Natural killer cell (primary cell): ENCODE data around the gene FHIT. TPM values are rescaled to one million over a fixed set of nuclear protein-coding genes. Genes with fewer than 3 reads are reported as not detected.

Experiments
- ATAC-seq, 3 donors: fragments of 150-1000 bp in 2 of 3; fragments of 200-7000 bp in 1 of 3; cut with Tn5 transposase; 1 replicate in 1 of 3; 2 replicates in 2 of 3; pipeline ENCODE4 v1.10.0; 2021; ENCODE audit warnings: mild to moderate bottlenecking in 2 of 3, moderate library complexity in 2 of 3
- DNase-seq, 2 donors: peaks; one replicate each; pipeline versions ENCODE4 v3.0.0 to v3.0.0-alpha.2; 2013 to 2021; ENCODE audit warnings: mixed read lengths in 1 of 2
- H3K27ac ChIP-seq: one replicate; pipeline ENCODE4 v1.5.1; 2013; ENCODE audit warnings: mild to moderate bottlenecking, low read length
- H3K27me3 ChIP-seq: one replicate; pipeline ENCODE4 v1.6.1; 2013; ENCODE audit warnings: low read length; ENCODE audit not compliant: control insufficient read depth, insufficient read depth
- H3K36me3 ChIP-seq: one replicate; pipeline ENCODE4 v1.6.1; 2013; ENCODE audit warnings: low read length; ENCODE audit not compliant: control insufficient read depth, insufficient read depth
- H3K4me1 ChIP-seq: one replicate; pipeline ENCODE4 v1.6.1; 2013; ENCODE audit warnings: low read length; ENCODE audit not compliant: control insufficient read depth, insufficient read depth
- H3K4me3 ChIP-seq: one replicate; pipeline ENCODE4 v1.5.1; 2013; ENCODE audit warnings: low read length
- H3K9me3 ChIP-seq: one replicate; pipeline ENCODE4 v1.6.1; 2013; ENCODE audit warnings: low read length; ENCODE audit not compliant: control insufficient read depth, insufficient read depth
- H3K27ac Mint-ChIP-seq, 2 donors: one replicate each; pipeline ENCODE4 v1.8.0; 2022; ENCODE audit warnings: mild to moderate bottlenecking in 2 of 2, mixed read lengths in 2 of 2, moderate library complexity in 1 of 2
- H3K27me3 Mint-ChIP-seq, 2 donors: one replicate each; pipeline ENCODE4 v1.8.0; 2022; ENCODE audit warnings: low read depth in 2 of 2, mixed read lengths in 2 of 2
- H3K36me3 Mint-ChIP-seq: one replicate; pipeline ENCODE4 v1.8.0; 2022; ENCODE audit warnings: mixed read lengths
- H3K4me1 Mint-ChIP-seq, 2 donors: one replicate each; pipeline ENCODE4 v1.8.0; 2022; ENCODE audit warnings: mixed read lengths in 2 of 2
- H3K4me3 Mint-ChIP-seq: one replicate; pipeline ENCODE4 v1.8.0; 2022; ENCODE audit warnings: mild to moderate bottlenecking, moderate library complexity, mixed read lengths
- H3K9me3 Mint-ChIP-seq, 2 donors: one replicate each; pipeline ENCODE4 v1.8.0; 2022; ENCODE audit warnings: mixed read lengths in 2 of 2
- CTCF ChIP-seq: fragments of 200-600 bp; IDR thresholded peaks from one replicate; pipeline ENCODE4 v1.8.0; 2022; ENCODE audit warnings: antibody characterized with exemption
- WGBS: methylation state at CpG from one replicate; pipeline ENCODE4 v1.1.7; 2013; ENCODE audit warnings: missing lambda C conversion rate; ENCODE audit not compliant: insufficient coverage; 5-methylcytosine and 5-hydroxymethylcytosine counted together
- intact Hi-C: fragments of 100-400 bp; cut with micrococcal nuclease; formaldehyde crosslinking; loops from one replicate; pipeline ENCODE4 v1.14.2; 2022
- total RNA-seq, 4 donors: library from RNA; stranded (reverse); fragments of 120-200 nt in 1 of 4; gene quantifications; one replicate each; pipeline versions ENCODE4 v1.2.3 to v1.2.4, GENCODE V29; 2013 to 2022

Gene FHIT
- total RNA-seq, 3 donors from 2014 or later (not counting 1 experiment from before 2014, with no cell fraction given), result 2.7 to 6.1 (median 3.3) TPM

GRCh38 chr3:59790241-59790640 is 1461.0 kb downstream of the FHIT start:
- no peak for TF ChIP-seq CTCF
- no peak overlapping the region for H3K4me3 ChIP-seq
- H3K4me1 ChIP-seq, result no peaks in the 10 kb centered on the region
- H3K27me3 ChIP-seq, result no peaks in the 10 kb centered on the region
- H3K9me3 Mint-ChIP-seq, result no peaks in the 10 kb centered on the region
- 75% methylated on average over 1 of the region's 1 CpG for WGBS
- no peak overlapping the region for H3K27ac ChIP-seq
- no peaks in the 10 kb centered on the region for H3K9me3 ChIP-seq
- no peak overlapping the region for H3K4me3 Mint-ChIP-seq
- no peaks in the 10 kb centered on the region for H3K27me3 Mint-ChIP-seq
- ATAC-seq (no peak), DNase-seq (no peak)
- H3K36me3 ChIP-seq, result no peaks in the 10 kb centered on the region
- intact Hi-C loops, result no loop called here
- no peak overlapping the region for H3K27ac Mint-ChIP-seq
- H3K4me1 Mint-ChIP-seq, result peaks cover 14 to 17% of the 10 kb centered on the region in 2 donors
- no peaks in the 10 kb centered on the region for H3K36me3 Mint-ChIP-seq

GRCh38 chr3:59788801-59789200 is 1462.5 kb downstream of the FHIT start:
- H3K27me3 ChIP-seq, result no peaks in the 10 kb centered on the region
- H3K36me3 ChIP-seq, result no peaks in the 10 kb centered on the region
- peaks cover 26 to 30% of the 10 kb centered on the region in 2 donors for H3K4me1 Mint-ChIP-seq
- H3K9me3 Mint-ChIP-seq, result no peaks in the 10 kb centered on the region
- no peaks in the 10 kb centered on the region for H3K27me3 Mint-ChIP-seq
- WGBS, result 100% methylated on average over 3 of the region's 4 CpGs
- DNase-seq, result no peak
- no peak overlapping the region for H3K4me3 Mint-ChIP-seq
- ATAC-seq, result no peak
- no peak overlapping the region for H3K27ac ChIP-seq
- peaks cover 11% of the 10 kb centered on the region for H3K4me1 ChIP-seq
- no peak for TF ChIP-seq CTCF
- intact Hi-C loops, result no loop called here
- no peaks in the 10 kb centered on the region for H3K36me3 Mint-ChIP-seq
- H3K27ac Mint-ChIP-seq, result no peak overlapping the region
- no peak overlapping the region for H3K4me3 ChIP-seq
- no peaks in the 10 kb centered on the region for H3K9me3 ChIP-seq

GRCh38 chr3:59788133-59788532 is 1463.1 kb downstream of the FHIT start:
- DNase-seq (no peak), ATAC-seq (no peak)
- no peak overlapping the region for H3K27ac Mint-ChIP-seq
- no peak overlapping the region for H3K27ac ChIP-seq
- H3K4me3 Mint-ChIP-seq, result no peak overlapping the region
- no peak for TF ChIP-seq CTCF
- intact Hi-C loops, result no loop called here
- no peaks in the 10 kb centered on the region for H3K9me3 Mint-ChIP-seq
- WGBS, result 83% methylated on average over 3 of the region's 3 CpGs
- H3K9me3 ChIP-seq, result no peaks in the 10 kb centered on the region
- H3K27me3 Mint-ChIP-seq, result no peaks in the 10 kb centered on the region
- no peaks in the 10 kb centered on the region for H3K27me3 ChIP-seq
- H3K36me3 Mint-ChIP-seq, result no peaks in the 10 kb centered on the region
- peaks cover 18% of the 10 kb centered on the region for H3K4me1 ChIP-seq
- H3K4me1 Mint-ChIP-seq, result peaks cover 32 to 36% of the 10 kb centered on the region in 2 donors
- no peak overlapping the region for H3K4me3 ChIP-seq
- H3K36me3 ChIP-seq, result no peaks in the 10 kb centered on the region

GRCh38 chr3:59786374-59786773 is 1464.9 kb downstream of the FHIT start:
- H3K27me3 ChIP-seq, result no peaks in the 10 kb centered on the region
- Mint-ChIP-seq H3K9me3 (no peaks in the 10 kb centered on the region), H3K4me1 (peaks cover 34 to 37% of the 10 kb centered on the region in 2 donors), H3K36me3 (no peaks in the 10 kb centered on the region), H3K4me3 (no peak overlapping the region), H3K27me3 (no peaks in the 10 kb centered on the region), H3K27ac (no peak overlapping the region)
- ATAC-seq, result no peak
- intact Hi-C loops, result no loop called here
- no peaks in the 10 kb centered on the region for H3K9me3 ChIP-seq
- peaks cover 19% of the 10 kb centered on the region for H3K4me1 ChIP-seq
- no peak for TF ChIP-seq CTCF
- H3K4me3 ChIP-seq, result no peak overlapping the region
- H3K27ac ChIP-seq, result no peak overlapping the region
- DNase-seq, result no peak
- 94% methylated on average over 6 of the region's 6 CpGs for WGBS
- H3K36me3 ChIP-seq, result no peaks in the 10 kb centered on the region
